Hepatocyte (in vitro differentiated cells): ENCODE measurements around the gene DSTYK. TPM values are rescaled to one million over a fixed set of nuclear protein-coding genes. Genes with fewer than 3 reads are reported as not detected.

Experiments
- DNase-seq: peaks from one replicate; pipeline ENCODE4 v3.0.0-alpha.2; 2016; ENCODE audit warnings: low spot score
- H2AFZ ChIP-seq: fragments of 200-600 bp; sonication (generic); 2 replicates; pipeline ENCODE4 v1.6.0; 2016; ENCODE audit warnings: antibody characterized with exemption, mild to moderate bottlenecking
- H3K27ac ChIP-seq: fragments of 200-600 bp; sonication (generic); 2 replicates; pipeline ENCODE4 v1.5.1; 2016; ENCODE audit warnings: mild to moderate bottlenecking
- H3K27me3 ChIP-seq: fragments of 200-600 bp; sonication (generic); 2 replicates; pipeline ENCODE4 v1.6.1; 2016
- H3K36me3 ChIP-seq: fragments of 200-600 bp; sonication (generic); replicated peaks from 2 replicates; pipeline ENCODE4 v1.5.1; 2016; ENCODE audit warnings: low read depth; ENCODE audit not compliant: insufficient read depth
- H3K4me1 ChIP-seq: fragments of 200-600 bp; sonication (generic); 2 replicates; pipeline ENCODE4 v1.5.1; 2016; ENCODE audit warnings: mild to moderate bottlenecking, moderate library complexity; ENCODE audit not compliant: insufficient read depth
- H3K4me2 ChIP-seq: fragments of 200-600 bp; sonication (generic); 2 replicates; pipeline ENCODE4 v1.6.0; 2016
- H3K4me3 ChIP-seq: fragments of 200-600 bp; sonication (generic); 2 replicates; pipeline ENCODE4 v1.5.1; 2016; ENCODE audit warnings: mild to moderate bottlenecking
- H3K79me2 ChIP-seq: fragments of 200-600 bp; sonication (generic); 2 replicates; pipeline ENCODE4 v1.6.0; 2017; ENCODE audit warnings: mild to moderate bottlenecking
- H3K9me2 ChIP-seq: fragments of 200-600 bp; sonication (generic); replicated peaks from 2 replicates; pipeline ENCODE4 v1.6.0; 2017; ENCODE audit warnings: mild to moderate bottlenecking; ENCODE audit not compliant: insufficient read depth
- H3K9me3 ChIP-seq: fragments of 200-600 bp; sonication (generic); 2 replicates; pipeline ENCODE4 v1.5.1; 2016; ENCODE audit warnings: low read depth, mild to moderate bottlenecking
- H4K20me1 ChIP-seq: fragments of 200-600 bp; sonication (generic); 2 replicates; pipeline ENCODE4 v1.6.0; 2016; ENCODE audit warnings: mild to moderate bottlenecking; ENCODE audit not compliant: insufficient read depth, poor library complexity, severe bottlenecking
- EZH2 ChIP-seq: fragments of 200-600 bp; sonication (generic); IDR thresholded peaks from 2 replicates; pipeline ENCODE4 v1.6.1; 2016; ENCODE audit warnings: antibody characterized with exemption, mild to moderate bottlenecking, borderline replicate concordance
- EZH2phosphoT487 ChIP-seq: fragments of 200-600 bp; sonication (generic); IDR thresholded peaks from one replicate; pipeline ENCODE4 v1.6.1; 2018; ENCODE audit warnings: antibody characterized with exemption, mild to moderate bottlenecking, low read depth, moderate library complexity; ENCODE audit not compliant: unreplicated experiment, severe bottlenecking
- WGBS: methylation state at CpG from one replicate; pipeline ENCODE4 v1.1.6; 2016; ENCODE audit warnings: low lambda C conversion rate; ENCODE audit errors: missing lambda C conversion rate; 5-methylcytosine and 5-hydroxymethylcytosine counted together
- polyA plus RNA-seq: library from polyadenylated mRNA; unstranded; fragments of >200 nt; fragmentation: Nextera tagmentation; extraction: Ambion mirVana; gene quantifications from 2 replicates; pipeline ENCODE4 v1.2.1, GENCODE V29; 2016
- total RNA-seq: library from RNA; depleted of rRNA; stranded (reverse); fragments of >200 nt; gene quantifications from 2 replicates; pipeline ENCODE4 v1.2.3, GENCODE V29; 2014
- TF ChIP-seq, protein P1 (sequence below): fragments of 200-600 bp; sonication (generic); IDR thresholded peaks from 2 replicates; pipeline ENCODE4 v1.5.1; 2016; ENCODE audit warnings: antibody characterized with exemption, mild to moderate bottlenecking; ENCODE audit not compliant: poor library complexity

Gene DSTYK
- total and polyA plus RNA-seq, 2 experiments from 2014 or later, result 7.7 to 11.0 TPM

DNA sequence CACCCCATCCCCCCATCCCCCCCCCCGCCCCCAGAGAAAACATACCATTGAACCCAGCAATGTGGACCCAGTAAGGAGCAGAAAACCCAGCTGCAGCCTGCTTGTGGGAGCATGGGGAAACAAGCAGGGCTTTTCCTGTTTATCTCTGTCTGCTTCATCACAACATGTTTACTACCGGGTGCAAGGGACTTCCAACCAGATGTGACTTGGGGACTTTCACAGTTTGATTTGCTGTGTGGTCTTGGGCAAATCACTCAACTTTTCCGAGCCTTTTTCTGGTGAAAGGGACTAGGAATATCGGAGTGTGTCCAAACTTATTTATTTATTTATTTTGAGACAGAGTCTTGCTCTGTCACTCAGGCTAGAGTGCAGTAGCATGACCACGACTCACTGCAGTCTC is 19.5 kb upstream of the DSTYK start:
- H3K9me2 ChIP-seq, result no peaks in the 10 kb centered on the region
- H3K4me2 ChIP-seq, result no peak overlapping the region
- TF ChIP-seq, protein P1, sequence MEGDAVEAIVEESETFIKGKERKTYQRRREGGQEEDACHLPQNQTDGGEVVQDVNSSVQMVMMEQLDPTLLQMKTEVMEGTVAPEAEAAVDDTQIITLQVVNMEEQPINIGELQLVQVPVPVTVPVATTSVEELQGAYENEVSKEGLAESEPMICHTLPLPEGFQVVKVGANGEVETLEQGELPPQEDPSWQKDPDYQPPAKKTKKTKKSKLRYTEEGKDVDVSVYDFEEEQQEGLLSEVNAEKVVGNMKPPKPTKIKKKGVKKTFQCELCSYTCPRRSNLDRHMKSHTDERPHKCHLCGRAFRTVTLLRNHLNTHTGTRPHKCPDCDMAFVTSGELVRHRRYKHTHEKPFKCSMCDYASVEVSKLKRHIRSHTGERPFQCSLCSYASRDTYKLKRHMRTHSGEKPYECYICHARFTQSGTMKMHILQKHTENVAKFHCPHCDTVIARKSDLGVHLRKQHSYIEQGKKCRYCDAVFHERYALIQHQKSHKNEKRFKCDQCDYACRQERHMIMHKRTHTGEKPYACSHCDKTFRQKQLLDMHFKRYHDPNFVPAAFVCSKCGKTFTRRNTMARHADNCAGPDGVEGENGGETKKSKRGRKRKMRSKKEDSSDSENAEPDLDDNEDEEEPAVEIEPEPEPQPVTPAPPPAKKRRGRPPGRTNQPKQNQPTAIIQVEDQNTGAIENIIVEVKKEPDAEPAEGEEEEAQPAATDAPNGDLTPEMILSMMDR, result no peak
- TF ChIP-seq EZH2 (no peak), EZH2phosphoT487 (no peak)
- no peak overlapping the region for H2AFZ ChIP-seq
- no peak overlapping the region for H3K27ac ChIP-seq
- H3K79me2 ChIP-seq, result no peaks in the 10 kb centered on the region
- no peak for DNase-seq
- H4K20me1 ChIP-seq, result no peaks in the 10 kb centered on the region
- no peaks in the 10 kb centered on the region for H3K27me3 ChIP-seq
- peaks cover 5% of the 10 kb centered on the region for H3K4me1 ChIP-seq
- no peaks in the 10 kb centered on the region for H3K9me3 ChIP-seq
- 92% methylated on average over 4 of the region's 5 CpGs for WGBS
- H3K4me3 ChIP-seq, result no peak overlapping the region
- no peaks in the 10 kb centered on the region for H3K36me3 ChIP-seq

DNA sequence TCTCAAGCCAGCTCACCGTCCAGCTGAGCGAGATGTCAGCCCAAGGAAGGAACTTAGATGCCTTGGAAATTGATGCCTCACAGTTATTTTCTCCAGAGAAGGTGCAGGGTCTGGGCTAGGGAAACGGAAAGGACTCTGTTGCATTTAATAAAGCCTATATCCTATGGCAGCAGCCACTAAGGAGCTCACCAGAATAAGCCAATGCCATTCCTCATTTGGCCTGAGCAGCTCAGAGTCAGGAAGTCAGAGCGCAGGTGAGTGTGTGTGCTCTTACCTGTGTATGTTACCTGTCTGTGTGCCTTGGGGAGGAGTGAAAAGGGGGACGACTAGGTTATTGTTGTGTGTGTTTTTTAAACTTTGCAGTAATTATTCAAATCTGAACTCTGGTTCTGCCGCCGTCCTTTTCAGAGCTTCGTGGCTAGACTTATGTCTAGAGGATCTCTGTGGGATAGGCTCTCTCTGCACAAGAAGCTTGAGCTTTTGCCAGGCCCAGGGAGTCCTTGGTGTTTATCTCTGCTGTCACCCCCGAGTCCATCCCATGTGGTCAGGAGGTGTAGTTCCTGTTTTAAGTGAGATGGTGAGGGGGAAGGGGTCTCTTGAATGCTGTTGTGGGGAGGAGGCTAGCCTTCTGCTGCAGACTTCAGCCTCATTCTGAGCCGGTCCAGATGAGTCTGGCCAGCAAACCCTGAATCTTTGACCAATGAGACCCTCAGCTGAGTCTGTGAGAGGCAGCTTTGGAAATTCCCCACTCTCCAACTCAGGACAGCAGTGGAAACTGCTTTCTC is 18.6 kb upstream of the DSTYK start:
- no peak for DNase-seq
- TF ChIP-seq EZH2phosphoT487, result no peak
- no peak for TF ChIP-seq EZH2
- TF ChIP-seq, protein P1, result no peak
- Histone ChIP-seq H3K9me3 (no peaks in the 10 kb centered on the region), H3K4me1 (peaks cover 5% of the 10 kb centered on the region), H3K27me3 (peaks cover 4% of the 10 kb centered on the region), H4K20me1 (no peaks in the 10 kb centered on the region), H3K36me3 (no peaks in the 10 kb centered on the region), H3K4me2 (peak overlapping the region; percentile 91), H3K4me3 (no peak overlapping the region), H3K27ac (no peak overlapping the region), H2AFZ (no peak overlapping the region), H3K79me2 (no peaks in the 10 kb centered on the region), H3K9me2 (no peaks in the 10 kb centered on the region)
- WGBS, result 67% methylated on average over 10 of the region's 10 CpGs

DNA sequence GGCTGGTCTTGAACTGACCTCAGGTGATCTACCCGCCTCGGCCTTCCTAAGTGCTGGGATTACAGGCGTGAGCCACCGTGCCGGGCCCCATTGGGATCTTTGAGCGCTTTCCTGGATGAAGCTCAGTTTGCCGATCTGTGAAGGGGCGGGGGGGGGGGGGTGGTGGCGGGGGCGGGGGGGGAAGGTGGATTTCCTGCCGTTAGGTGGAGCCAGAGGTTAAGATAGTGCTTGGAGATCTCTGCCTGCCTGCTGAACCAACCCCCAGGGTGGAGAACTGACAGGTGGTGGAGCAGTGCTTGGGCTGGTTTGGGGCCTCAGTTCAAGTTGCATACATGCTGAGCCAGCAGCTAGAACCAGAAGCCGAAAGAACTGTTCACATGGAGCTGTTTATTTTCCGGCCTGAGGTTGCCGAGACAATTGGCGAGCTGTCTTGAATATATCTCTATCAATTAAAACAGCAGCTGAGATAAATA is 17.9 kb upstream of the DSTYK start:
- Histone ChIP-seq H3K9me2 (no peaks in the 10 kb centered on the region), H3K9me3 (no peaks in the 10 kb centered on the region), H3K27ac (no peak overlapping the region), H4K20me1 (no peaks in the 10 kb centered on the region), H3K27me3 (peaks cover 11% of the 10 kb centered on the region), H3K36me3 (no peaks in the 10 kb centered on the region), H3K79me2 (no peaks in the 10 kb centered on the region), H3K4me3 (no peak overlapping the region), H3K4me2 (peak overlapping the region; percentile 91), H3K4me1 (peaks cover 5% of the 10 kb centered on the region), H2AFZ (peak overlapping the region; percentile 59)
- DNase-seq, result peak; percentile 73
- TF ChIP-seq EZH2, result no peak
- TF ChIP-seq, protein P1, result peak; percentile 39
- TF ChIP-seq EZH2phosphoT487, result no peak
- 14% methylated on average over 8 of the region's 15 CpGs for WGBS
